Central memory CD8-positive, alpha-beta T cell (primary cell): Measurements from ENCODE around the gene TMEM135.
A peak's percentile ranks its signal among the peaks of the same experiment; 100 is the strongest.
"Not testable (repeated sequence)": the region's sequence is repeated elsewhere in the genome, so short reads cannot be mapped to it uniquely, and the experiment has no call there.

Experiments used
- ATAC-seq: fragments of 150-1000 bp; cut with Tn5 transposase; replicated peaks from 2 replicates; pipeline ENCODE4 v1.10.0; 2022; ENCODE audit warnings: mild to moderate bottlenecking, moderate FRiP score, moderate number of reproducible peaks; ENCODE audit not compliant: poor library complexity, severe bottlenecking; ENCODE audit errors: extremely low read depth
- DNase-seq, 2 donors: peaks; one replicate each; pipeline ENCODE4 v3.0.0; 2021; ENCODE audit warnings: low spot score in 2 of 2
- H3K27ac Mint-ChIP-seq: one replicate; pipeline ENCODE4 v1.8.0; 2022; ENCODE audit warnings: low read depth, mild to moderate bottlenecking, moderate library complexity, mixed read lengths
- H3K27me3 Mint-ChIP-seq: one replicate; pipeline ENCODE4 v1.8.0; 2022; ENCODE audit warnings: mixed read lengths
- H3K36me3 Mint-ChIP-seq: one replicate; pipeline ENCODE4 v1.8.0; 2022; ENCODE audit warnings: mild to moderate bottlenecking, moderate library complexity, mixed read lengths; ENCODE audit not compliant: insufficient read depth
- H3K4me1 Mint-ChIP-seq: one replicate; pipeline ENCODE4 v1.8.0; 2022; ENCODE audit warnings: mixed read lengths
- H3K4me3 Mint-ChIP-seq: one replicate; pipeline ENCODE4 v1.8.0; 2022; ENCODE audit warnings: mild to moderate bottlenecking, moderate library complexity, mixed read lengths
- H3K9me3 Mint-ChIP-seq: one replicate; pipeline ENCODE4 v1.8.0; 2022; ENCODE audit warnings: mixed read lengths

Gene TMEM135

DNA sequence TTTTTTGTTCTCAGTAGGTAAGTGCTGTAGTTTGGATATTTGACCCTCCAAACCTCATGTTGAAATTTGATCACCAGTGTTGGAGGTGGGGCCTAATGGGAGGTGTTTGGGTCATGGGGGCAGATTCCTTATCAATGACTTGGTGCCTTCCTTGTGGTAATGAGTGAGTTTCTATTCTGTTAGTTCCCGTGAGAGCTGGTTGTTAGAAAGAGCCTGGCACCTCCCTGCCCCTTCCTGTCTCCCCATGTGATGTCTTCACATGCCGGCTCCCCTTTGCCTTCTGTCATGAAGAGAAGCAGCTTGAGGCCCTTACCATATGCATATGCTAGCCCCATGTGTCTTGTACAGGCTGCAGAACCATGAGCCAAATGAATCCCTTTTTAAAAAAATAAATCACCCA, 138.3 kb downstream of the TMEM135 start:
- Mint-ChIP-seq H3K4me3 (no peak overlapping the region), H3K36me3 (no peaks in the 10 kb centered on the region), H3K9me3 (no peaks in the 10 kb centered on the region), H3K4me1 (peaks cover 13% of the 10 kb centered on the region), H3K27ac (no peak overlapping the region), H3K27me3 (no peaks in the 10 kb centered on the region)
- DNase-seq (no peak), ATAC-seq (no peak)

DNA sequence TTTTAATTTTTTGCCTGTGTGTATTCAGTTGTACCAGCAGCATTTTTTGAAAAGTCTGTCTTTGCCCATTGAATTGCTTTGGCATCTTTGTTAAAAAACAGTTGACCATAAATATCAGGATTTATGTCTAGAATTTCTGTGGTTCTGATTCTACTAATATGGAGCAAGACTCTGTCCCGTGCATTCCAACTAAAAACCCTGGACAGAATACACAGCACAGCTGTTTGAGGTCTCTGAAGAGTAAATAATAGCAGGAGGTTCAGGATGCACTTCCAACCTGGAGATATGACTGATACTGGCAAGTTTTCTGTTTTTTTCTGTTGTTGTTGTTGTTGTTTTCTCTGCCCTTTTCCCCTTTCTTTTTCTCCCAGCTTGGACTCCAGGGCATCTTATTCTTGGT, 141.9 kb downstream of the TMEM135 start:
- Mint-ChIP-seq H3K9me3 (no peaks in the 10 kb centered on the region), H3K4me3 (no peak overlapping the region), H3K36me3 (no peaks in the 10 kb centered on the region), H3K27ac (no peak overlapping the region), H3K4me1 (peaks cover under 1% of the 10 kb centered on the region), H3K27me3 (no peaks in the 10 kb centered on the region)
- DNase-seq, result no peak
- ATAC-seq, result no peak

- H3K27me3 Mint-ChIP-seq, result no peaks in the 10 kb centered on the region
- DNase-seq, result no peak
- H3K9me3 Mint-ChIP-seq, result no peaks in the 10 kb centered on the region
- peak overlapping the region; percentile 58 for H3K27ac Mint-ChIP-seq
- H3K4me3 Mint-ChIP-seq, result no peak overlapping the region
- H3K36me3 Mint-ChIP-seq, result peaks cover 2% of the 10 kb centered on the region
- no peak for ATAC-seq
- H3K4me1 Mint-ChIP-seq, result peaks cover 7% of the 10 kb centered on the region
Observed at GRCh38 chr11:87180742-87181141, 143.0 kb downstream of the TMEM135 start.

DNA sequence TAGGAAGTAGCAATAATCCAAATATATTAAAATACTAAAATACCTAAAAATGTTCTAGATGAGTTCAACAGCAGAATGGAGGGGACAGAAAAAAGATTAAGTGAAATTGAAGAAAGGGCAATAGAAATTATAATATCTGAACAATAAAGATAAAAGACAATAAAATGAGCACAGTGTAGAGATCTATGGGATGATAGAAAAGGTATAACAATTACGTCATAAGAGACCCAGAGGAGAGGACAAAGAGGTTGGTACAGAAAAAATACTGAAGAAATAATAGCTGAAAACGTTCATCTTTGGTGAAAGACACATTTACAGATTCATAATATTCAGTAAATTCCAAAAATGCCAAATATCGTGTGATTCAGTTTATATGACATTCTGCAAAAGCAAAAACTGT, 143.4 kb downstream of the TMEM135 start:
- peaks cover 7% of the 10 kb centered on the region for H3K4me1 Mint-ChIP-seq
- peaks cover 2% of the 10 kb centered on the region for H3K36me3 Mint-ChIP-seq
- ATAC-seq (no peak), DNase-seq (no peak)
- H3K4me3 Mint-ChIP-seq, result no peak overlapping the region
- no peaks in the 10 kb centered on the region for H3K9me3 Mint-ChIP-seq
- peak overlapping the region; percentile 58 for H3K27ac Mint-ChIP-seq
- no peaks in the 10 kb centered on the region for H3K27me3 Mint-ChIP-seq

- ATAC-seq, result no peak
- H3K27ac Mint-ChIP-seq, result no peak overlapping the region
- no peak for DNase-seq
- no peaks in the 10 kb centered on the region for H3K9me3 Mint-ChIP-seq
- H3K27me3 Mint-ChIP-seq, result no peaks in the 10 kb centered on the region
- peaks cover 2% of the 10 kb centered on the region for H3K36me3 Mint-ChIP-seq
- H3K4me1 Mint-ChIP-seq, result peaks cover 7% of the 10 kb centered on the region
- H3K4me3 Mint-ChIP-seq, result no peak overlapping the region
Observed at GRCh38 chr11:87185228-87185627, 147.5 kb downstream of the TMEM135 start.

- Mint-ChIP-seq H3K27me3 (no peaks in the 10 kb centered on the region), H3K9me3 (no peaks in the 10 kb centered on the region), H3K4me3 (no peak overlapping the region), H3K27ac (no peak overlapping the region), H3K4me1 (peaks cover 7% of the 10 kb centered on the region), H3K36me3 (peaks cover 2% of the 10 kb centered on the region)
- ATAC-seq (no peak), DNase-seq (no peak)
Observed at GRCh38 chr11:87187076-87187475, 149.3 kb downstream of the TMEM135 start.

- Mint-ChIP-seq H3K4me3 (no peak overlapping the region), H3K4me1 (peaks cover 7% of the 10 kb centered on the region), H3K9me3 (no peaks in the 10 kb centered on the region), H3K36me3 (peaks cover 2% of the 10 kb centered on the region), H3K27ac (no peak overlapping the region), H3K27me3 (no peaks in the 10 kb centered on the region)
- ATAC-seq (no peak), DNase-seq (no peak)
Observed at GRCh38 chr11:87187930-87188329, 150.2 kb downstream of the TMEM135 start.

GRCh38 chr11:87188396-87188795, 150.7 kb downstream of the TMEM135 start:
- H3K9me3 Mint-ChIP-seq, ATAC-seq, DNase-seq, H3K27me3 Mint-ChIP-seq, H3K4me3 Mint-ChIP-seq, H3K27ac Mint-ChIP-seq, H3K4me1 Mint-ChIP-seq, H3K36me3 Mint-ChIP-seq: not testable (repeated sequence)

DNA sequence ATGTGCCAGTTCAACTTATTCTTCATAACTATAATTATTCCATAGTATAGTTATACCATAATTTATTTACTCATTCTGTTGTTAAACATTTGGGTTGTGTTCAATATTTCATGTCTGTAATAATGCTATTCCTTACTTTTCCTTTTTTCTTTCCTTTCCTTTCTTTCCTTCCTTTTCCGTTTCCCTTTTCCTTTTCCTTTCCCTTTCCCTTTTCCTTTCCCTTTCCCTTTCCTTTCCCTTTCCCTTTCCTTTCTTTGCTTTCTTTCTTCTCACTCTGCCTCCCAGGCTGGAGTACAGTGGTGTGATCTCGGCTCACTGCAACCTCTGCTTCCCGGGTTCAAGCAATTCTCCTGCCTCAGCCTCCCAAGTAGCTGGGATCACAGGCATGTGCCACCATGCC, 151.2 kb downstream of the TMEM135 start:
- H3K36me3 Mint-ChIP-seq, DNase-seq, ATAC-seq, H3K4me3 Mint-ChIP-seq, H3K9me3 Mint-ChIP-seq, H3K27me3 Mint-ChIP-seq, H3K4me1 Mint-ChIP-seq: not testable (repeated sequence)
- peak overlapping the region; percentile 38 for H3K27ac Mint-ChIP-seq

- Mint-ChIP-seq H3K27me3 (no peaks in the 10 kb centered on the region), H3K9me3 (no peaks in the 10 kb centered on the region), H3K4me1 (peaks cover 4% of the 10 kb centered on the region), H3K27ac (no peak overlapping the region), H3K36me3 (no peaks in the 10 kb centered on the region), H3K4me3 (no peak overlapping the region)
- ATAC-seq, result no peak
- DNase-seq, result no peak
Observed at GRCh38 chr11:87190071-87190470, 152.3 kb downstream of the TMEM135 start.

DNA sequence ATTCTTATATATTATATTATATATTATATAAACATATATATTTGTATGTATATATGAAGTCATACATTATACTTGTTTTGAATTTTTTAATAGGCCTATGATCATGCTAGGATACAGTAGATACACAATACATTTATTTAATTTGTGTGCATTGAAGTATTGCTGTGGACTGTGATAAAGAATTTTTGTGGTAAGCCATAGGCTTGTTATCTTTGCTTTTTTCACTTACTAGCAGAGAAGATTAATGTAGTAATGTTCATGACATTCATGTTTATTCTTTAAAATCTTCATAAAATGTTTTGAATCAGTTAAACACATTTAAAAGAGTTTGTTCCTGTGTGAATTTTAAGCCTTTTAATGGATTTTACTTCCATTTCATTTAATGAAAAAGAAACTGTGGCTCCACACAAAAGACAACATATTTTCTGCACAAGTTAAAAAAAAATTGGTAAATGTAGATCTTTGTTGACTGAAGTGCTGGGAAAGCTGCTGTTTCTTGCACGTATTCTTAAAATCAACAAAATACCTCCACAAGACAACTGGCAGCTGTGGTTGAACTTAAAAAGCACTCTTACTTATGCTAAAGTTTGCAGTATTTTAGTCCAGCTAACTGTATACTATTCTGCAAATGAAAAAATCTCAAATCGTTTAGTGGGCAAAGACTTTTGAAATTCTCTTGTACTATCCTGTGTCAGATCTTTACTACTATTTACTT, 156.2 kb downstream of the TMEM135 start:
- no peaks in the 10 kb centered on the region for H3K9me3 Mint-ChIP-seq
- no peak overlapping the region for H3K27ac Mint-ChIP-seq
- ATAC-seq, result no peak
- no peak overlapping the region for H3K4me3 Mint-ChIP-seq
- H3K27me3 Mint-ChIP-seq, result no peaks in the 10 kb centered on the region
- H3K4me1 Mint-ChIP-seq, result peaks cover 6% of the 10 kb centered on the region
- no peak for DNase-seq
- H3K36me3 Mint-ChIP-seq, result no peaks in the 10 kb centered on the region

DNA sequence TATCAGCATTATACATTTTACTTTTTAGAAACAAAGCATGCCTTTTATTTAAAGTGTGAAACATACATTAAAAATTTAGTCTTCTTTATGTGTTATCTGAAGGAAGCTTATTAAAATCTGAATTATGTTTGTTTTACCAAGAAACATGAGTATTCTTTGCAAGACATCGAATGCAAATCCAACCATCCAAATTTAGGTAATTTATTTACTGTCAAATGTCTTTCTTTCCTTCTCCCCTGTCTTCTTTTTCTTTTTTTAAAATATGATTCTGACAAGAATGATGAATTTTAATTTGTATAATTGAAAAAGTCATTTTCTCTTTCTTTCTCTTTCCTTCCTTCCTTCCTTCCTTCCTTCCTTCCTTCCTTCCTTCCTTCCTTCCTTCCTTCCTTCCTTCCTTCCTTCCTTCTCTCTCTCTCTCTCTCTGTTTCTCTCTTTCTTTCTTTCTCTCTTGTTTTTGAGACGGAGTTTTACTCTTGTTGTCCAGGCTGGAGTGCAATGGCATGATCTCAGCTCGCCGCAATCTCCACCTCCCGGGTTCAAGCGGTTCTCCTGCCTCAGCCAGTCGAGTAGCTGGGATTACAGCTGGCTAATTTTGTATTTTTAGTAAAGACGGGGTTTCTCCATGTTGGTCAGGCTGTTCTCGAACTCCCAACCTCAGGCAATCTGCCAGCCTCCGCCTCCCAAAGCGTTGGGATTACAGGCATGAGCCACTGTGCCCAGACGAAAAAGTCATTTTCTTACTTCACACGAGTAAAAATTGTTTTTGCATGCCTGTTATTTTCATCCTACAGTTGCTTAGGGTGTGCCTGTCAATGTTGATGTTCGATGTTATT, 157.5 kb downstream of the TMEM135 start:
- Mint-ChIP-seq H3K27me3 (no peaks in the 10 kb centered on the region), H3K27ac (no peak overlapping the region), H3K9me3 (no peaks in the 10 kb centered on the region), H3K4me1 (peaks cover 6% of the 10 kb centered on the region), H3K36me3 (no peaks in the 10 kb centered on the region), H3K4me3 (no peak overlapping the region)
- ATAC-seq (no peak), DNase-seq (no peak)

- H3K4me1 Mint-ChIP-seq, result peaks cover 6% of the 10 kb centered on the region
- H3K4me3 Mint-ChIP-seq, result no peak overlapping the region
- H3K27me3 Mint-ChIP-seq, result no peaks in the 10 kb centered on the region
- H3K36me3 Mint-ChIP-seq, result no peaks in the 10 kb centered on the region
- no peak for DNase-seq
- no peak overlapping the region for H3K27ac Mint-ChIP-seq
- H3K9me3 Mint-ChIP-seq, result no peaks in the 10 kb centered on the region
- ATAC-seq, result no peak
Observed at GRCh38 chr11:87198266-87198881, 160.6 kb downstream of the TMEM135 start.
